GM18951 (cell line): ENCODE measurements around the gene DAW1.

Source experiments
- POLR2A ChIP-seq: IDR thresholded peaks from 4 replicates; pipeline ENCODE4 v1.6.1; 2011; ENCODE audit warnings: mild to moderate bottlenecking; ENCODE audit not compliant: insufficient read length, insufficient read depth; ENCODE audit errors: extremely low read depth
- in situ Hi-C: fragments of 300-500 bp; cut with MboI; formaldehyde crosslinking; loops from one replicate; pipeline ENCODE4 v1.12.0; 2022; ENCODE audit warnings: low sequenced_read_pairs, mixed read lengths, inconsistent platforms; ENCODE audit not compliant: unreplicated experiment

The DAW1 gene

DNA sequence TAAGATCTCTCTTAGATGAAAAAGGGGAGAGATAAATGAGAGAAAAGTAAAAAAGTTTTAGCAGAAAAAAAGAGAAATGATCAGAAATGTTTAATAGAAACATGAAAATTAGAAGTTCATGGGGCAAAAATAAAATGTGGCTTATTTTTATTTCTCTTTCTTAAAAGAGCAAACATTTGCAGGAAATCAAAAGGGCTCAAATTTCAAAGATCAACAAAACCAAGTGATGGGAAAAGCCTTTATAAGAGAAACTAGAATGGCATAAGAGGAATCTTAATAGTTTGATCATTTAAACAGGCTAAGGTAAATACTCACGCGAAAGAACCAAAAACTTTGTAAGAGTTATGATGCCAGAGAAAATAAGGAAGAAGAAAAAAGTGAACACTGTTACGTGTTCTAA is 23.3 kb upstream of the DAW1 start:
- in situ Hi-C loops: no loop called here
- no peak for TF ChIP-seq POLR2A

DNA sequence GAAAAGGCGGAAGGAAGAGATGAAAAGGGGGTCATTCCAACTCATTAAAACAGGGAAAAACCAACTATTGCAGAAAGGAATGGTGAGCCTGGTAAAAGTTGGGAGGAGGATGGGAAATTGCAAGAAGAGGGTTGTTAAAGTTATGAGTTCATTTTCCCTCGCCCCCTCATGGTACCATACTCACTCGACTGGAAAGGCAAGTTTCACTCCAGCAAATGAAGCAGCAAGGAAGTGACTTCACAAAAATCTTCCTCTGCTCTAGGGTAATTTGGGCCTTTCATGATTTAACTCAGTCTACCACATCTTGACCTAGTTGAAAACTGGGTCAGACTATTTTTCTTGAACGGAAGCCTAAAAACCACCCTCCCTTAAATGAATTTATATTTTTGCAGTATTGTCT is 22.8 kb upstream of the DAW1 start:
- no peak for TF ChIP-seq POLR2A
- in situ Hi-C loops: no loop called here

DNA sequence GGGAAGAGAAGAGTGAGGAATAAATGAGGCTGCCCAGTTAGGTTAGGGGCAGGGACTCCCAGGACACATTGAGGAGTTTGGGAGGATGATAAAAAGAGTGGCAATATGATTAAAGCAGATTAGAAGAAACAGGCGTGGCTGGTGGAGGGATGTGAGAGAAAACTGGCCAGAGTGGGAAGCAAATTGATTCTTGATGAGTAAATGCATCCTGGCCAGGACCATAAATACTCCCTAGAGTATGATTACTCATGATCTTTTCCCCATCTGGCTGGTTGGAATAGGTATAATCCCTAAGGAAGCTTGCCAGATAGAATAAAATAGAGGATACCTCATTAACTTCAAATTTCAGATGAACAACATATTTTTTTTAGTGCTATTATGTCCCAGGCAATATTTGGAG is 21.5 kb upstream of the DAW1 start:
- in situ Hi-C loops: no loop called here
- TF ChIP-seq POLR2A: no peak

DNA sequence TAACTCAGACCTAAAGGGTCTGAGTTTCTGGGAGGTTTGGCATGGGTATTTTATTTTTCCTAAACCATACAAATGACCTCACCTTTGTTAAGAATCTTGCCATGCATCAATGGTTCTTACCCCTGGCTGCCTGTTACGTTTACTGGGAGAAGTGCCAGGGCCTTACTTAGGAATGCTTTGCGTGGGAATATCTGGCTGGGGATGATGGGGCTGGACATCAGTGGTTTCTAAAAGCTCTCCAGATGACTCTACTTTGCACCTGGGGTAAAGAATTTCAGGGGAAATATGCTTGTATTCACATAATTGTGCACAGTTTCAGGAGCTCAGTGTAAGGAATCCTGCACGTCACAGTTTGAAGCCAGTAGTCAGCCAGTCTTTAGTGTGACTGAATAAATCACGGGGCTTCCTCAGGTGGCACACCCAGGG is 18.2 kb upstream of the DAW1 start:
- TF ChIP-seq POLR2A: no peak
- in situ Hi-C loops: no loop called here

DNA sequence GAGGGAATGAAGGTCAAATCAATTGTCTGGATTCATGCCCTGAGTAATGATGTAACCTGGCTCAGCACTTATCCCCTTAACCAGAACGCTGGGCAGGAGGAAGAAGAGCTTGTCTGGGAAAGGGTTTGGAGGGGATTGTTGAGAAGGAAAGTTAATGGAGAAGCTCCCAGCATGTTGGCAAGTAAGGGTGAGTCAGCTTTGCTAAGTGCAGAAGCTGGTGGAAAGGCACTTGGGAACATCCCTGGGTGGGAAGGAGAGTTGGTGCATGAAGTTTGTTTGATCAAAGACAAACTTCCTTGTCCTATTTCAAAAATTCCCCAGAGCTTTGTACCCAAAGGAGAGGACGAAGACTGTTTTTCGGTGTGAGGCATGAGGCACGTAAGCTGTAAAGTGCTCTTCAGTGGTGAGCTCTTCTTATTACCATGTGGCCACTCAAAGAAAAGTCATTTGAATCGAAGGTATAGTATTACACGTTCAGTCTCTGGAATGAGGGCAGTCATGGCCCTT is 17.6 kb upstream of the DAW1 start:
- in situ Hi-C loops: no loop called here
- TF ChIP-seq POLR2A: no peak

DNA sequence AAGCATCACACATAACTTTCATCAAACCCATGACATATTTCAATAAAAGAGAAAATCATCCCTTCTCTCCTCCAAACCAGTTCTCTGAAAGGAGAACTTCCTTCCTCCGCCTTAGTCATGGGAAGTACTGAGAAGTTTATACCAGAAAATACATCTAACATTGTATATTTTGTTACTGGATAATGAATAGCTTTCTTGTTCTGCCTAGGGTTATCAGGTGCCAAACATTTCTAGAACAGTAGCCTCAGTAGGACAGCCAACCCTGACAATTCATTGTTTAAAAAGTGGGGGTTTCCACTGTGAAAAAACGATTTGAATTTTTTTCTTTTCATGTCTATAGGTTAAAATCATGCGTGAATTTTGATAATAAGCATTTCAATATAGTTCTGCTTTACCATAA is 16.0 kb upstream of the DAW1 start:
- TF ChIP-seq POLR2A: no peak
- in situ Hi-C loops: no loop called here

DNA sequence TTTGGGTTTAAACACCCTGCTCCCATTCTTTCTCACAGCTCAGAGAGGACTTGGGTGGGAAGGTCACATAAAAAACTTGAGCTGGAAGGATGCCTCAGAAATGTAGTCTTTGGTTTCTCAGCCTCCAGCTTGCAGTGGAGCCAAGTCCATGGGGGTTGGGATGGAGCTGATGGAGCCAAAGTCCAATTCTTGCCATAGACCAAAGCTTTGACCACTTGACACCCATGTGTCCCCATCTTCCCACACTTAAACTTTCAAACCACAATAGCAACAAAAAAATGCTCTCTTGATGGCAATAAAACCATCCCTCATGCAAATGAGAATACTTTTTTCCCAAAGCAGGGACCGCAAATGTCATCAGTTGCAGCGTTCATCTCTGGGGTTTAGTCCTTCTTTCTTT is 14.7 kb upstream of the DAW1 start:
- in situ Hi-C loops: no loop called here

DNA sequence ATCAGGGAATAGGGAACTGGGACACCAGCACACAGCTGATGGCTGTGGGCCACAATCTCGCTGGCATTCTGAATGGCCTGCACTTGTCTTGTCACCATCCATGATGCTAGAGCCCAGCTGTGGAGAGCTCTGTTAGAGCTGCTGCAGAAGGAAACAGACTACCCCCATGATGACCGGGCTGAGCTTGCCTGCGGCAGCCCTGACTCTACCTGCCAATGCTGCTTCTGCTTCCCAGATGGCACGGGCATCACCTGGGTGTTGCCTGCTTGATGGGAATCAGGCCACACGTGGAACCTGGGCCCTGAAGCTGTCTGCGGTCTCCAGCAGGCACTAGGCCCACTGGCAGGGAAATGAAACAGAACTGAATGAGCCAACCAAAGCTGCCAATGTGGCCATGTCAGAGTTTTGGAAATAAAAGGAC is 11.2 kb upstream of the DAW1 start:
- in situ Hi-C loops: no loop called here
- TF ChIP-seq POLR2A: no peak

More for the DNA sequence above, 14.7 kb upstream of the DAW1 start:
- TF ChIP-seq POLR2A: no peak

DNA sequence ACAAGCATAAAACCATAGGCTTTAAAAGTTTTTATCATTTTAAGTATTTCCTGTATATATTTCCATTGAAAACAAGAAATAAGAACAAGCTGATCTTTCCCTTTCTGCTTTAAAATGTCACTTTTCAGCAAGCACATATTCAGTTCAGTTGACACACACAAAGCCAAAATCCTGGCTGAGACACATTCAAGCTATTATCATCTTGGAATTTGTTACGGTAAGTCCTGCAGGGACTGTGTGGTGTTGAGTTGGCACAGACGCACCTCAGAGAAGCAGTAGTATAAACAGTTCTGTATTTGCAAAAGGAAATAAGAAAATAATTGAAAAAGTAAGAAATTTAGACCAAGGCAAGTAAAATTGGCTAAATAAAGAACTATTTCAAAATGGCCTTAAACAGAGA is 10.4 kb upstream of the DAW1 start:
- in situ Hi-C loops: no loop called here
- TF ChIP-seq POLR2A: no peak

DNA sequence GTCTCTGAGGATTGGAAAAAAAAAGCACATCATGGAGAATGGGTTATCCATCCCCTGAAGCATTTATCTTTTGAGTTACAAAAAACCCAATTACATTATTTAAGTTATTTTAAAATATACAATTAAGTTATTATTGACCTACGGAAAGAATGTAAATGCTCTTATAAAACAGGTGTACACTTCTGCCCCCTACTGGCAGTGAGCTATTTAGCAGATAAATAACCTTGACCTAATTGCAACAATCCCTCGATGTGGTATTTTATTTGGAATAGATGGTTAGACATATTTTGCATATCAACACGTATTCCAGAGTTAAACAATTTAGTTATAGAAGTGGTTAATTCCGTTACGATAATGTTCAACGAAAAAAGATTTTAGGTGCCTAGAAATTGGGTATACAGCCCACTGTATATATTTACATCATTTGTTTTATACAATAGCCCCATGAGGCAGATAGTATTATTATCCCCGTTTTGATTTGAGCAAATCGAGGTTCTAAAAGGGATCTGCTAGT is 9.1 kb upstream of the DAW1 start:
- TF ChIP-seq POLR2A: no peak
- in situ Hi-C loops: no loop called here

DNA sequence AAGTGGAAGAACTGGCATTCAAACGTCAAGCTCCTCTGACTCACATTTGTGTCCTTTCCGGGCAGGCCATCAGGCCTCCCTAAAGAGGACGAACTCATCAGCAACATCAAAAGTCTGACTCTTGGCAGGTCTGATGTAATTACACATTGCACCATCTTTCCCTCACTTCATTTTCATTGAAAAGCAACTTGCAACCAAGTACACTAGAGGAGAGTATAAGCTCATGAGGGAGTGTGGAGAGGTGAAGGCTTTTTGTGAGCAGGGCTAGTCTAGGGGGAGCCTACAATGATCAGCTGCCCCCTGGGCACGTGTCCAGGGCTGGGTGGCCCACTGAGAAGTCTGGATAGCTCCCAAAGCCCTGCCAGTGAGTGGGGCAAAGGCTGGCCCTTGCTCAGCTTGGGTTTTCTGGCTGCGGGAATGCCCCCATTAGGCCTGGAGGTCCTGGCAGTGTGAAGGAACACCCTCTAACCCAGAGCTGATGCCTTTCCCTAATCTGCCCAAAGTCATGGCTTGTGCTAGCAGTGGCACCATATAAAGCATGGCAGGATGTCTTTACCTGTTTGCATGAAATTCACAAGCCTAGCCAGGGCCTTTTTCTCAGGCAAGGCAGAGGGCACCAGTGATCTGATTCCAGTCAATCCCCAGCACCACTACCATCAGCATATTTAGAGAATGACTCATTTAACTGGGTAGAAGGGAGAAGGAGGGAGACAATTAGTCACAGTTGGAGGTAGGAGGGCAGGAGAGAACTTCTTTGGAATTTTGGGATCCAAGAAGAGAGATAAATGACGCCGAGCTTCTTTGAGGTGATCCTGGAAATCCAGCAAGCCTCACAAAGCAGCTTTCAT is 8.5 kb upstream of the DAW1 start:
- TF ChIP-seq POLR2A: no peak
- in situ Hi-C loops: no loop called here

DNA sequence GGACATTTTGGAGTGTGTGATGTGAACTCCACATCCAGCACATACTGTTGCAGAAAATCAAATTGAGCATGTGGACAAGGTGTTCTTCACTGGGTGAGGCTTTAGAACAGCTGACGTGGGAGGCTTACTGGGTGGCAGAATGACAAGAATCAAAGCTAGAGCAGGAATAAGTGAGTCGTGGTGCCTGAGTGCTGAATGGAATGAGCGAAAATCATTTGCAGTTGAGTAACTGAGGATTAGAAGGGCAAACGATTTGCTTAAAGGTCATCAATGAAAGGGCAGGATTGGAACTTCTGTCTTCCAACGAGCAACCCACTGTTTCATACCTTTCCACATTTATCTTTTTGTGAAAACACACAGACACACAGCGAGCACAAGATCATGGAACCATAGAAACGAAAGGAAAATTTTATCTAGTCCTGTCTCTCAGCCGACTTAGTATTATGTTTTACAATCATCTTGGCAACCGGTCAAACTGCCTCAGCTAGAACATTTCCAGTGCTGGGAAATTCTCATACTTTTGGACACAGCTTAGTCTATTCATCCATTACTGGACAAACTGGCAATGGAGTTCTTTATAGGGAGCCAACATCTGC is 7.2 kb upstream of the DAW1 start:
- in situ Hi-C loops: no loop called here
- no peak for TF ChIP-seq POLR2A

DNA sequence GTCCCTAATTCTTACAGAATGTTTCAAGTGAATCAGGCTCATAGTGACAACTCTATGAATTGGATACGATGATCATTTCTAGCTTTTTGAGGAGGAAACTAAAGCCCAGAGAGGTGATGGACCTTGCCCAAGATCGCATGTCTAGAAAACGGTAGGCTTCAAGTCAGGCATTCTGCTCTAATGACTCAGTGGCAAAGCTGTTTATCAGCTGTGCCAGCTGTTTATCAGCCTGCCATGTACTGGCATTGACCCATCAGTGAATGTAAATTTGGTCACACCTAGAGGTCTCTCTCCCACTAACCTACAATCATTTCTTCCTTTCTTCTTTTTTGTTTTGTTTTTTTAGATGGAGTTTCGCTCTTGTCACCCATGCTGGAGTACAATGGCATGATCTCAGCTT is 6.1 kb upstream of the DAW1 start:
- in situ Hi-C loops: no loop called here

DNA sequence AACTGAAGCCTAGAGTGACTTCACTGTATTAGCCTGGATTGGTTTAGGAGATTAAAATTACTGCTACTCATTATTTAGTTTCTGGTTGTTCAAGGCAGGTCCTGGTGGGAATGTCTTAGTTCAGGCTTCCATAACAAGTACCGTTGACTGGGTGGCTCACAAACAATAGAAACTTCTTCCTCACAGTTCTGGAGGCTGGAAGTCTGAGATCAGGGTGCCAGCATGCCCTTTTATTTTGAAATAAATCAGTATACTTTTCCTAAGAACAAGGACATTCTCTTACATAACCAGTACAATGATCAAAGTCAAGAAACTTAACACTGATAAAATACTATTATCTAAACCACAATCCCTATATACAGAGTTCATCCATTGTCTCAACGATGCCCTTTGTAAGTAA is 4.0 kb upstream of the DAW1 start:
- TF ChIP-seq POLR2A: no peak
- in situ Hi-C loops: no loop called here

More for the DNA sequence above, 6.1 kb upstream of the DAW1 start:
- TF ChIP-seq POLR2A: no peak
